HG02852 (cell line): ENCODE measurements around the gene FGFR2.

Experiments used
- ATAC-seq: cut with Tn5 transposase; IDR thresholded peaks from one replicate; pipeline ENCODE4 v1.9.1; 2021; ENCODE audit warnings: mild to moderate bottlenecking, moderate library complexity; ENCODE audit not compliant: unreplicated experiment

Gene FGFR2

GRCh38 chr10:121598263-121599249 is at the start of gene FGFR2:
TSS of gene FGFR2 (minus strand) at chr10:121598444. CDS start at chr10:121593817, 4,627 bp downstream.
- ATAC-seq, result peak; percentile 91

- ATAC-seq, result no peak
Measured at GRCh38 chr10:121647401-121647800, 49.2 kb upstream of the FGFR2 start.

DNA sequence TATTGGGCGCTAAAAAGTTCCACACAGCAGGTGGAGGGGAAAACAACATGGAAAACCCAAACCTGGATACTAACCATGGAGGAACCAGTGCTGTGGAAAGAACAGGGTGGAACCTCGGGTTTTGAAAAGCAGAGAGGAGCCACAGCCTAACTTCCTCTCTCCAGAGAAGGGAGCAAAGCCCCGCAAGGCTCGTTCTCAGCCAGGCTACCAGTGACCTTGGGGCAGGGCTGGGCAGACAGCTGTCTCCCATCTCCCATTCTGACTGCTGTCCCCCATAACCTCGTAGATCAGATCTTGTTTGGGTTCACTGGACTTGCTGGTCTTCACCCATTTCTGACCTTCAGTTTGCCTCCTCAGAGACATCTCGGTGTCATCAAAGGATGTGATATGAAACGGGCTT is 47.5 kb upstream of the FGFR2 start:
- no peak for ATAC-seq

GRCh38 chr10:121644501-121644900 is 46.3 kb upstream of the FGFR2 start:
- no peak for ATAC-seq

GRCh38 chr10:121640266-121640665 is 42.0 kb upstream of the FGFR2 start:
- no peak for ATAC-seq

GRCh38 chr10:121639416-121639815 is 41.2 kb upstream of the FGFR2 start:
- ATAC-seq, result no peak

DNA sequence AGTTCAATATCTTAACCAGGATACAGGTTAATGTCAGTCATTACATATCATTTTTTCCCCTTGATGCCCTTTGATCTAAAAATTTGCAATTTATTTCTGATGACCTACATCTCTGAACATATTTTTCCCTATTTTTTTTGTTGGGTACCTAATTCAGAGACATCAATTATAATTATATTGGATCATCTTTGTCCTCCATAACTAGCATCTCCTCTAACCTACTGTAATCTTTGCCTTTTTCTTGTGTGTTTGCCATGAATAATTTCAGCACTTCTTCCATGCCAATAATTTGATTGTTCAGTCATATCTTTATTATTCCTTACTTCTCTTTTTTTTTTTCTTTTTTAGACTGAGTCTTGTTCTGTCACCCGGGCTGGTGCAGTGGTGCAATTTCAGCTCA is 39.2 kb upstream of the FGFR2 start:
- ATAC-seq, result no peak

DNA sequence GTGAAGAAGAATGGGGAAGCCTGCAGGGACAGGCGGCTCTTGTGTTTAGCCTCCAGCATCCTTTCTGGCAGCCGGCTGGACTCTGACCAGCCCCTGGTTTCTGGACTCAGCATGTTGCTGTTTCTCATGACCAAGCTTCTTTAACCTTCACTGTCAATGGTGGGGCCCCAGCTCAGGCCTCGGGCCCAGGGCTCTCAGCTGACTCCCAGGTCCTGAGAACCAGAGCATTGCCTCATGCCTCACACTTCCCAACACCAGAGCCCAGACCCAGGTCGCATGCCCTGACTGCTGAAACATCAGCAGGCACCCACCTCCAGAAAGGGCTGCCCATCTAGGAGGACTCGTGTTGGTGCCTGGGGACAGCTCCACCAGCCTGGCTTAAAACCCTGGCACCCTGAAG is 34.8 kb upstream of the FGFR2 start:
- ATAC-seq, result no peak

DNA sequence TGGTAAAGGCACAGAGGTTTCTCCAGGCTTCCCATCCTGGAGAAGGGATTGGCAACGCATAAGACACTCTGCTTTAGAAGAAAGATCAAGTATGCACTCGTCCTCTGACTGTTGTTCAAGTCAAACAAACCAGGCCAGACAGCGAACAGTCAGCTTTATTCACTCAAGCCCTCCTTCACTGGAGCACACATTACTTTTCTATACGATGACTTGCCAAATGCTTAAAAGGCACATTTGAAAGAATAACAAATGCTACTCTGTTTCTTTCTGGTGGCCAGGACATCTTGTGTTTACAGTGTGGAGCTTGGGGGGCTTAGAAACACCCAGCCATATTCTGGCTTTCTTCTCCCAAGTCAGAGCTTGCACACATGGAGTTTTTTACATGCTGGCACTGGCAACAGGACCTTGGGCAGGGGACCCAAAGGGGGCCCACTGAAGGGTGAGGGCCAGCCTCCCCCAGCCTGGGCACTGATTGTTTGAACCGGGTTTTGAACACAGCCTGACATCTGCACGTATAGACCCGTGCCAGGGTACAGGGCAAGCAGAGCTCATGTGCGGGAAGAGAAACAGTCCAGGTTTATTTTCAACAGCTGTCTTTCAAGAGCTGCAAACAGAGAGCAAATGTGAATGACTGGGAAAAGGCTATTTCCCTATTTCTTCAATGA is 33.3 kb upstream of the FGFR2 start:
- ATAC-seq, result no peak

- ATAC-seq, result no peak
Measured at GRCh38 chr10:121628859-121629258, 30.6 kb upstream of the FGFR2 start.

- ATAC-seq, result no peak
Measured at GRCh38 chr10:121627876-121628581, 29.8 kb upstream of the FGFR2 start.

DNA sequence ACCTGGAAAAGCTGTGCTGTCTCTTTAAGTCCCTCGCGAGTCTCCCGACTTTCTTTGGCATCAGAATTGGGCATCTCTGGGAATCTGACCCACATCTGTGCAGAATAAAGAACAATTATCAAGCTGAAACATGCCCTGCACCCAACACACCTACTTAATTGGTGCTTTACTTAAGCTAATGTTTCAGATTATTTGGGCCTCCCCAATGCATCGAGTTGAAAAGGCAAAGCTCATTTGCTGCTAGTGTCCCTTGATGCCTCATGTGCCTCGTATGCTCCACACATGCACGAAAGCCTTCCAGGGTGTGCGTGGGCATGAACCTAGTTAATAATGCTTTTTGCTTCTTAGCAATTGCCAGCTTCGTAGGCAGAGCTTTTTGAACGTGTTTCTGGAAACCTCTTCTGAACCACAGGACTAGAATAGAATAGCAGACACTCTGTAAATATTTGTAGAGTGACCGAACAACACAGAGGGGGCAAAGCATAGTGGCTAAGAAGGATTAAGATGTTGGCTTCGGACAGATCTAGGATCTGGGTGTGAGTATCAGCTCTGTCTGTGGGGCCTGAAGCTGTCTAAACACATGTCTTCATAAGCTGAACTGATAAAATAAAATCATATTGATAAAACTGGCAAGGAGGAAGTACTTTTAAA is 26.7 kb upstream of the FGFR2 start:
- ATAC-seq, result no peak

DNA sequence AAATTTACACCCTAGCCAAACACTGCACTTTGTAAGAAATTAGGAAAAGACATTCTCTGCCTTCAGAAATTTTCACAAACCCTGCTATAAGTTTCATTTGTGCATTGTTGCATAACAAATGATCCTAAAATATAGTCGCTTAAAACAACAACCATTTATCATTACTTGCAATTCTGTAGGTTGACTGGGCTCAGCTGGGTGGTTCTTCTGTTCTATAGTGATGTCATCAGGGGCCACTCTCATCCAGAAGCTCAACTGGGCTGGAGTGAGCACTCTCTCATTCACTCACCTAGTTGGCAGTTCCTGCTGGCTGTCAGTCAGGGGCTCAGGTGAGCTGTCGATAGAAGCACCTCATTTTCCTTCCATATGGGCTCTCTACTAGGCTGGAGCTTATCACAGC is 20.7 kb upstream of the FGFR2 start:
- ATAC-seq, result no peak

- ATAC-seq, result no peak
Measured at GRCh38 chr10:121617176-121617575, 18.9 kb upstream of the FGFR2 start.

GRCh38 chr10:121616291-121616690 is 18.0 kb upstream of the FGFR2 start:
- ATAC-seq, result no peak

DNA sequence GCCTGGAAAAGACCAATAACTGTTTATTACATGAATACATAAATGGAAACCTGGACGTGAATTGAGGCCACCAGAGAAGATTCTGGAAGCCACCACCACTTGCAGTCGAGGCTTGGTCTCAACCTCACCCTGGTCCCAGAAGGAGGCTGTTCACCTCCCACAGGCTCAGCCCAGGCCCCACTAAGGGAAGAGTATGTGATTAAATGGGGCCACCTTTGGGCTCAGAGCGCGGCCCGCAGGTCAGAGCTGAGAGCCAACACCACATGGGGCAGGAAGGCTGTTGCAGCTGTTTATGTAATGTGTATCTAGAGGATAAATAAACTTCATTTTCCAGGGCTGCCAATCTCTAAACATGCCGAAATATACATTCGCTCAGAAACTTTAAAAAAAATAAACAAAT is 17.6 kb upstream of the FGFR2 start:
- no peak for ATAC-seq

DNA sequence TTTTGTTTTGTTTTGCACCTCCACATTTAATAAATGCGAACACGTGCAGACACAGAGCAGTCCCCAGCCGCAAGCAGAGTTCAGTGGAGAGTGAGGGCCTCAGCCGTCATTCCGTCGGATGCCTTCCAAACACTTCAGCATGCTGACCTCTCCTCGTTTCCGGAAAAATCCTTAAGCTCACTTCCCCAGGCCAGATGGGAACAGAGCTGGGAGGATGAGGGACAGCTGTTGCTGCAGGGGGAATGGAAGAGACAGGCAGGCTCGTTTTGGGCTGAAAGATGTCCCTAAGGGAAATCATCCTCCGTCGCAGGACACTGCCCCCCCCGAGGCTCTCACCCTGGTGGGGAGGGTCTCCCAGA is 17.2 kb upstream of the FGFR2 start:
- no peak for ATAC-seq

- no peak for ATAC-seq
Measured at GRCh38 chr10:121614613-121615434, 16.6 kb upstream of the FGFR2 start.

- ATAC-seq, result no peak
Measured at GRCh38 chr10:121613456-121613855, 15.2 kb upstream of the FGFR2 start.
